ENCODE data around the gene TACO1.

The TACO1 gene

DNA sequence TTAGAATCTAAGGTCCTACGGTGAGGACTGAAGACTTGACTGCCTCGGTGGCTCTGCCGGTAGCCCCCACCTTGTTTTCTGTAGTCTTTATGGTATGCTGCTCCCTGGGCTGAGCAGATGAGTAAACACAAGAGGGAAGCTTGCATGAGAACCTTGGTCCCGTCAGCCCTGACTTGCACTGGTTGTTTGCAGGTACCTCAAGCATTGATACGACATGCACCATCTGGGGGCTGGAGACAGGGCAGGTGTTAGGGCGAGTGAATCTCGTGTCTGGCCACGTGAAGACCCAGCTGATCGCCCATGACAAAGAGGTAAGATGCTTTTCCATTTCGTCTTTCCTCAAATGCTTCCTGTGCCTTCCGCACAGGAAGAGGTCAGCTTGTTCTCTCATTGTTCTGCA is 21.1 kb upstream of the TACO1 start:
- peaks cover 50% of the 10 kb centered on the region for H3K36me3 Mint-ChIP-seq (ENCODE audit: low read depth)
- H3K27me3 Mint-ChIP-seq = no peaks in the 10 kb centered on the region
- no peaks in the 10 kb centered on the region for H3K9me3 Mint-ChIP-seq
- H3K4me3 Mint-ChIP-seq = no peak overlapping the region
- no peak overlapping the region for H3K27ac Mint-ChIP-seq
- H3K4me1 Mint-ChIP-seq (ENCODE audit: low read depth) = peaks cover 4% of the 10 kb centered on the region

DNA sequence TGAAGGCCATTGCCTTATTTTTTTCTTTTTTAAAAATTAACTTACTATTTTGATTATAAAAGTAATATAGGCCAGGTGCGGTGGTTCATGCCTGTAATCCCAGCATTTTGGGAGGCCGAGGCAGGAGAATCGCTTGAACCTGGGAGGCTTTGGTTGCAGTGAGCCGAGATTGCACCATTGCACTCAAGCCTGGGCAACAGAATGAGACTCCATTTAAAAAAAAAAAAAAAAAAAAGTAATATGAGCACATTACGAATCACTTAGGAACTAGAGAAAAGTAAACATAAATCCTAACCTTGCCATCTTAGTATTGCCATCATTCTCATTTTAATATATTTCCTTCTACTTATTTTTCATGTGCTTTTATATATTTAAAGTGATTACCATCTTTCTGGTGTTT is 12.9 kb upstream of the TACO1 start:
- Mint-ChIP-seq H3K4me1 (ENCODE audit: low read depth) (peaks cover 12% of the 10 kb centered on the region), H3K36me3 (ENCODE audit: low read depth) (peaks cover 61% of the 10 kb centered on the region), H3K27ac (no peak overlapping the region), H3K9me3 (no peaks in the 10 kb centered on the region), H3K4me3 (no peak overlapping the region), H3K27me3 (no peaks in the 10 kb centered on the region)

DNA sequence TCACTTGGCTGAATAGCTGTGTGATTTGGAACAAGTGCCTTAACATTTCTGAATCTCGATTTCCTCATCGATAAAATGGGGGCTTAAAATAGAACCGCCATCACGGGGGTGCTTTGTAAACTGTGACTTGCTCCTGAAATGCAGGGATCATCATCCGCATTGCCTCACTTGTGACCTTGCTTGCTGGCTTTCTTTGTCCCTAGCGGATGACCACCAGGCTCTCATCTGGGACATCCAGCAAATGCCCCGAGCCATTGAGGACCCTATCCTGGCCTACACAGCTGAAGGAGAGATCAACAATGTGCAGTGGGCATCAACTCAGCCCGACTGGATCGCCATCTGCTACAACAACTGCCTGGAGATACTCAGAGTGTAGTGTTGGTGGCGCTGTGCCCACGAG is 11.9 kb upstream of the TACO1 start:
- Mint-ChIP-seq H3K27ac (no peak overlapping the region), H3K27me3 (no peaks in the 10 kb centered on the region), H3K36me3 (ENCODE audit: low read depth) (peaks cover 53% of the 10 kb centered on the region), H3K9me3 (no peaks in the 10 kb centered on the region), H3K4me3 (no peak overlapping the region), H3K4me1 (ENCODE audit: low read depth) (peaks cover 12% of the 10 kb centered on the region)

DNA sequence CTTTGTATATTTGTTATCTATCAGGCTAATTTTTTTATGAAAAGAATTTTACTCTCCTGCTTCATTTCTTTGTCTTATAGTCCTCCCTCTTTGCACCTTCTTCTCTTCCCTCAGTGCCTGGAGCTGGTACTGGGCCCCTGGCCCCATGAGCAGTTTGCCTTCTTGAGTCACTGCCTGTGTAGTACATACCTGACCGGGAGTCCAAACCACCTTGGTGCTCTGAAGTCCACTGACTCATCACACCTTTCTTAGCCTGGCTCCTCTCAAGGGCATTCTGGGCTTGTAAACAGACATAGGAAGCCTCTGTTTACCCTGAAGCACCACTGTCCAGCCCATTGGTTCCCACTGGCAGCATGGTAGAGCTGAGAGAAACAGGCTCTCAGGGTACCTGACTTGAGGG is 11.0 kb upstream of the TACO1 start:
- Mint-ChIP-seq H3K36me3 (ENCODE audit: low read depth) (peaks cover 48% of the 10 kb centered on the region), H3K9me3 (no peaks in the 10 kb centered on the region), H3K4me1 (ENCODE audit: low read depth) (peaks cover 11% of the 10 kb centered on the region), H3K27ac (no peak overlapping the region), H3K27me3 (no peaks in the 10 kb centered on the region), H3K4me3 (no peak overlapping the region)

DNA sequence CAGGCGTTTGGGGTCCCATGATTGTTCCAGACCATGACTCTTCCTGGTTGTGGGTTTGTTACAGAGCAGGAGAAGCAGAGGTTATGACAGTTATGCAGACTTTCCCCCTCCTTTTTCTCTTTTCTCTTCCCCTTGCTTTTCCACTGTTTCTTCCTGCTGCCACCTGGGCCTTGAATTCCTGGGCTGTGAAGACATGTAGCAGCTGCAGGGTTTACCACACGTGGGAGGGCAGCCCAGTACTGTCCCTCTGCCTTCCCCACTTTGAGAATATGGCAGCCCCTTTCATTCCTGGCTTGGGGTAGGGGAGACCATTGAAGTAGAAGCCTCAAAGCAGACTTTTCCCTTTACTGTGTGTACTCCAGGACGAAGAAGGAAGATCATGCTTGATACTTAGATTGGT is 7.9 kb upstream of the TACO1 start:
- H3K27me3 Mint-ChIP-seq = no peaks in the 10 kb centered on the region
- H3K27ac Mint-ChIP-seq = peak overlapping the region; percentile 31
- H3K4me1 Mint-ChIP-seq (ENCODE audit: low read depth) = peaks cover 9% of the 10 kb centered on the region
- no peak overlapping the region for H3K4me3 Mint-ChIP-seq
- H3K9me3 Mint-ChIP-seq = no peaks in the 10 kb centered on the region
- peaks cover 35% of the 10 kb centered on the region for H3K36me3 Mint-ChIP-seq (ENCODE audit: low read depth)

DNA sequence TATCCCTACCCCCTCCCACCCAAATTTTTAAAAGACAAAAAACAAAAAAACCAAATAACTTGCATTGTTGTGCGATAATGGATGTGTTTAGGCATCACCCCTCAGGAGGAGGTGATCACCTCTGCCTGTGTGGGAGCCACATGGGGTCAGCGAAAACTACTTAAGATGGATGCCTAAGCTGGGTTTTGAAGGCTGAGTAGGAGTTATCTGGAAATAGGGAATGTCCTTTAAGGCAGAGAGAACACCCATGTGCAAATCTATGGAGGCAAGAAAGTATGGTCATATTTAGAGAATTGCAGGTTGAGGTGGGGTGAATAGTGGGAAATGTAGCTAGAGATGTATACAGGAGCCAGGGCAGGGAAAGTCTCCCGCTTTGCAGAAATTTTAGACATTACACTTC is 5.6 kb upstream of the TACO1 start:
- Mint-ChIP-seq H3K4me1 (ENCODE audit: low read depth) (peaks cover 25% of the 10 kb centered on the region), H3K9me3 (no peaks in the 10 kb centered on the region), H3K4me3 (no peak overlapping the region), H3K27ac (no peak overlapping the region), H3K36me3 (ENCODE audit: low read depth) (peaks cover 16% of the 10 kb centered on the region), H3K27me3 (no peaks in the 10 kb centered on the region)

DNA sequence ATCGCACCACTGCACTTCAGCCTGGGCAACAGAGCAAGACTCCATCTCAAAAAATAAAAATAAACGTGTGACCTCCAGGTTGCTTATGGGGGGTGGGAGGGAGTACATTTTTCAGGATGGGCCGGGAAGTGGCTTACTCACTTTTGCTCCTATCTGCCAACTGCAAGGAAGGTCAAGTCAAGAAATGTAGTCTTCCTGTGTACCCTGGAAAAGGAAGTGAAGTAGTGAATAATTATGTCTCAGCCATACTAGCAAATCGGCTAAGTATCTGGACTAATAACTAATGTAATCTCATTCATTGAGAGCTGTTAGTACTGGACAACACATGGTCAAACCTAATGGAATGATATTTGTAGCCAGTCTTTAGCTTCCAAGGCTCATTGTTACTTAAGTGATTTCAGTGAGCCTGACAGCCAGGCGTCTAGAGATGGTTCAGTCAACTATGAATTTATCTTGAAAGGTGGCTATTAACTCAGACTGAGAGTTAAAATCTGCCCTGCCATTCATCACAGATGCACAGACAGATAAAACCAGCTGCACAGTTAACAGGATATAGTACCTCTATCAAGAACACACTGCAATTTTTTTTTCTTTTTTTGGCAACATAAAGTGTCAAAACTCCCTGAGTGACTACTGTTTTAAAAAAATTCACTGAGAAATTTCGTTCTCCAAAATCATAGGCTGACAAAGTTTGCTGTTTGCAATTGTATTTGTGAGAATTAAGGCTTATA is 3.7 kb upstream of the TACO1 start:
- Mint-ChIP-seq H3K27ac (no peak overlapping the region), H3K4me3 (no peak overlapping the region), H3K36me3 (ENCODE audit: low read depth) (no peaks in the 10 kb centered on the region), H3K27me3 (no peaks in the 10 kb centered on the region), H3K4me1 (ENCODE audit: low read depth) (peaks cover 34% of the 10 kb centered on the region), H3K9me3 (no peaks in the 10 kb centered on the region)

DNA sequence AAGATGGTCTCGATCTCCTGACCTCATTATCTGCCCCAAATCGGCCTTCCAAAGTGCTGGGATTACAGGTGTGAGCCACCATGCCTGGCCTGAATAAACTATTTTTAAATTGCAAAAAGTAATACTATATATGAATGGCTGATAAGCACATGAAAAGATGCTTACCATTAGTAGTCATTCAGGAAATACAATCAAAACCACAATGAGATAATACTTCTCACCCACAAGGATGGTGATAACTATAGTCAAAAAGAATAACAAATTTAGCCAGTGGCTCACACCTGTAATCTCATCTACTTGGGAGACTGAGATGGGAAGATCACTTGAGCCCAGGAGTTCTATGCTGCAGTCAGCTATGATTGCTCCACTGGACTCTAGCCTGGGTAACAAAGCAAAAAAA is 2.4 kb upstream of the TACO1 start:
- no peak overlapping the region for H3K27ac Mint-ChIP-seq
- no peaks in the 10 kb centered on the region for H3K27me3 Mint-ChIP-seq
- no peaks in the 10 kb centered on the region for H3K9me3 Mint-ChIP-seq
- no peaks in the 10 kb centered on the region for H3K36me3 Mint-ChIP-seq (ENCODE audit: low read depth)
- peaks cover 34% of the 10 kb centered on the region for H3K4me1 Mint-ChIP-seq (ENCODE audit: low read depth)
- H3K4me3 Mint-ChIP-seq = no peak overlapping the region

DNA sequence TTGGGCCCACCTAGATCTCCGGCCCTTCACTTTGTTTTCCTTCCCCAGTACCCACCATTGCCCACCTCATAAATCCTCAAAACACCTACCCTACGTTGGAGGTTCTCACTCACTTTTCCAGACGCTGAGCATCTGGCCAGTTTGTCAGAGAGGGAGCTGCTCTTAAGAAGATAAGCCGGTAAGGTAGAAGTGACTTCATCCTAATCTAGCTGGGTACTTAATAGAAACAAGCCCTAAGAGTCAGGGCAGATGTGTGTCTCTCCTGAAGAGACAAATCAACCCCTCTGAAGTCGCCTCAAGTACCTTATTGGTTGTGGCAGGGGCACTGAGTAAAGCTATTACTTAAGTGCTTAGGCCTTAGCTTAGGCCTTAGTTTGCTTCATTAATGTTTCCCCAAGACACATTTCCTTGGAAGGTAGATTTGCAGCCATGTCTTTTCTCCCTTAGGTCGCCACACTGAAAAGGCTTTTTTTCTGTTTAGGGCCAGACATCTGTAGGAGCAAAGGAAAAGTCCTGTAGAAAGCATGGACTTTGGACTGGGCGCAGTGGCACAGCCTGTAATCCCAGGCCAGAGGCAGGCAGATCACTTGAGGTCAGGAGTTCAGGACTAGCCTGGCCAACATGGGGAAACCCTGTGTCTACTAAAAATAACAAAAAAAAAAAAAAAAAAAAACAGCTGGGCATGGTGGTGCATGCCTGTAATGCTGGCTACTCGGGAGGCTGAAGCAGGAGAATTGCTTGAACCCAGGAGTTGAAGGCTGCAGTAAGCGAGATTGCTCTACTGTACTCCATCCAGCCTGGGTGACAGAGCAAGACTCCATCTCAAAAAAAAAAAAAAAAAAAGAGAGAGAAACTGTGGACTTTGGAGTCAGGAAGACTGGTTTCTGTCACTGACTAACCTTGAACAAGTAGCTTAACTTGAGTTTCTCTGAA is 1.0 kb downstream of the TACO1 start:
- peaks cover 34% of the 10 kb centered on the region for H3K4me1 Mint-ChIP-seq (ENCODE audit: low read depth)
- H3K27ac Mint-ChIP-seq = peak overlapping the region; percentile 93
- peaks cover 21% of the 10 kb centered on the region for H3K36me3 Mint-ChIP-seq (ENCODE audit: low read depth)
- no peaks in the 10 kb centered on the region for H3K27me3 Mint-ChIP-seq
- H3K4me3 Mint-ChIP-seq = peak overlapping the region; percentile 98
- no peaks in the 10 kb centered on the region for H3K9me3 Mint-ChIP-seq

DNA sequence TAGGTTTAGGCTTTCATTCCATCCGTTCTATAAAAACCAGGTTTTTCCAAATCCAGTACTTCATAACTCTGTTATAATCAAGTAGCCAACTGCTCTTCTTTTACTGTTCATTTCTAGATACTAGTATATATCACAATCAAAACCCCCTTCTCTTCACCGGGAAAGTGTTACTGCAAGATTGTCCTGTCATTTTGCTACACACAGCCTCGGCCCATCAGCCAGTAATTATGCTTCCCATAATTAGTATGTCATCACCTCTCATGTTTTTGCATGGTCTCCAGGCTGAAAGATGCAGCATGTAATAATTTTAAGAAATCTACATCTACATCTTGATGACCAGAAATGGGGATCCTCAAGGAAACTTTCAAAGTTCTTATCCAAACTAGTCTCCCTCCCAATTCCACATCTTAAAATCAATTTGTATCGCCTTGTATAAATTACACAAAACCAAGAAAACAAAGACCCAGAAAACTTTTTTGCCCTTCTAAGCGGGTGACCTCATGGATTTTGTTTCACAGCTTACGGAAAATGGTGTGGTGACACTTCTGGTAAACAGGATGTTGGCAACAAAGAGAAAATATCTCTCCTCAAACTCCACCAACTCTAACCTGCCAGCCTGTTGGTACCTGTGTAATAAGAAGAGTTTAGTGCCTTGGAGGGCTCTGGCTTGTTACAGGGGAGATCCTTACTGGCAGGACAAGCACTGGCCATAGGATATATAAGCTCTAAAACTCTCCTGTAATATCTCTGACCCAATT is 9.3 kb downstream of the TACO1 start:
- Mint-ChIP-seq H3K27me3 (no peaks in the 10 kb centered on the region), H3K4me3 (no peak overlapping the region), H3K36me3 (ENCODE audit: low read depth) (peaks cover 38% of the 10 kb centered on the region), H3K9me3 (no peaks in the 10 kb centered on the region), H3K4me1 (ENCODE audit: low read depth) (peaks cover 27% of the 10 kb centered on the region), H3K27ac (peak overlapping the region; percentile 78)

DNA sequence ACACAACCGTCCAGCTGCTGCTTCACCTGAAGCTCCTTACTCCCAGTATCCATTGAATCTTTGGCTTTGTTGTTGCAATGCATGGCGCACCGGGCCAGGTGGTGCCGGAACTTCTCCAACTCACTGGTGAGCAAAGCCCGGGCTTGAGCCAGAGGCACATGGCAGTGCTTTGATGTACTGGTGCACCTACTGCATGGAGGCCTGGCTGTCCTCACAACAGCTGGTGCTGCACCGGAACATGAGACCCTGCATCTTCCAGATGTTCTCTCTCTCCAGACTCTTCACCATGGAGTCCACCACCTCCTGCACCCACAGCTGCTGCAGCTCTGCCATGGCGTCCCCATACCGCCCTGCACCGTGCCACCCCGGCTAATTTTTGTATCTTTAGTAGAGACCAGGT is 10.2 kb downstream of the TACO1 start:
- peak overlapping the region; percentile 78 for H3K27ac Mint-ChIP-seq
- H3K27me3 Mint-ChIP-seq = no peaks in the 10 kb centered on the region
- H3K4me1 Mint-ChIP-seq (ENCODE audit: low read depth) = peaks cover 27% of the 10 kb centered on the region
- no peak overlapping the region for H3K4me3 Mint-ChIP-seq
- H3K9me3 Mint-ChIP-seq = no peaks in the 10 kb centered on the region
- peaks cover 30% of the 10 kb centered on the region for H3K36me3 Mint-ChIP-seq (ENCODE audit: low read depth)

DNA sequence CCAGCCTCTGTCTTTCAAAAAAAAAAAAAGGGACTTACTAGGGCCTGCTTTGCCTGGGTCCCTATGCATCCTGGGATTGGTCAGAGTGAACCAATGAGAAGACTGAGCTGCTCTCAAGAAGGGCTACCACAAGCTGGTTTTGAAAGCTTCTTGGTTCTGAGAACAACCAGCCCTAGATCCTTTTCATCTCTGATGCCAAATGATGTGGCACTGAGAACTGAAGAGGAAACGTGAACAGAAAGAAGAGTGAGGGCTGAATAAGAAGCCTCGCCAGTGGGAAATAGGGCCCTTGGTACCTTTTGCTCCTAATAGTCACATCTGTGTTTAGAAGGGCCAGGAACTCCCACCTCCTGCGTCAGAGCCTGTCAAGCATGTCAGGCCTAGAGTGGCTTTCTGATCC is 10.7 kb downstream of the TACO1 start:
- Mint-ChIP-seq H3K4me3 (no peak overlapping the region), H3K27ac (peak overlapping the region; percentile 65), H3K4me1 (ENCODE audit: low read depth) (peaks cover 27% of the 10 kb centered on the region), H3K27me3 (no peaks in the 10 kb centered on the region), H3K9me3 (no peaks in the 10 kb centered on the region), H3K36me3 (ENCODE audit: low read depth) (peaks cover 25% of the 10 kb centered on the region)

DNA sequence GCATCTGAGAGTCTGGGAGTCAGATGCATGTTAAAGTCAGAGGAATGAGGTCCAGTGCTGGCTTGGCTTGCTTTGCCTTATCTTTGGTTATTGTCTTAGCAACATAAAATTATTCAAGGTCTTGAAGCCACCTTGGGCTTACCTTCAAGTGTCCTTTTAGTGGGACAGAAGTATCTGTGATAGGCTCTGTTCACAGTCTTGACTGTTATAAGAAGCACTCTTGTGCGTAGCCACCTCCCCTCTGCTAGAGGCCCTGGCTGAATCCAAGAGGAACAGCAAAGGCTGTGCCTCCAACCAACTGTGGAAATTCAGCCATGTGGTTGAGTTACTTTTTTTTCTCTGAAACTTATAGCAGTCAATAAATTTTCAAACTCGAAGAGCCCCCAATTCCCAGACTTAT is 13.0 kb downstream of the TACO1 start:
- peaks cover 27% of the 10 kb centered on the region for H3K4me1 Mint-ChIP-seq (ENCODE audit: low read depth)
- no peaks in the 10 kb centered on the region for H3K9me3 Mint-ChIP-seq
- peaks cover 6% of the 10 kb centered on the region for H3K36me3 Mint-ChIP-seq (ENCODE audit: low read depth)
- H3K4me3 Mint-ChIP-seq = no peak overlapping the region
- H3K27ac Mint-ChIP-seq = no peak overlapping the region
- no peaks in the 10 kb centered on the region for H3K27me3 Mint-ChIP-seq

DNA sequence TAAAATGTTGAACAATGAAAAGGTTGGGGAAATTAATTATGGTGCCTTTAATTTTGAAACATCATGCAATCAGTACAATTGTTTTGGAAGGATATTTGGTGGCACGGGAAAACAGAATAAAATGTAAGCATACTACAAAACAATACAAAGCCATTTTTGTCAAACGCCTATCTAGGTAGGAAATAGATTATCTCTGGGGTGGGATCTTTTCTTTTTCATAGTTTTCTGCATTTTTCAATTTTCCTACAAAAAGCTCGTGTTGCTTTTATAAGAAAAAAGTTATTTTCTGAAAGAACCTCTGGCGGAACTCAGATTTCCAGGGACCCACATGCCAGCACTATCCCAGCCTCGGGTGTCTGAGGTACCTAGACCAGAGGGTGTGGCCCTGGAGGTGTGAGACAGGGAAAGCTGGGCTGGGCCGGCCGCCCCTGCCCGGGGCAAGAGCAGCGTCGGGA is 20.6 kb downstream of the TACO1 start:
- Mint-ChIP-seq H3K4me3 (peak overlapping the region; percentile 86), H3K36me3 (ENCODE audit: low read depth) (no peaks in the 10 kb centered on the region), H3K27me3 (no peaks in the 10 kb centered on the region), H3K9me3 (no peaks in the 10 kb centered on the region), H3K4me1 (ENCODE audit: low read depth) (peaks cover 35% of the 10 kb centered on the region), H3K27ac (peak overlapping the region; percentile 74)

Data from stimulated activated naive CD8-positive, alpha-beta T cell treated with anti-CD3 and anti-CD28 coated beads, Interleukin-15, Interleukin-2, amounts not matched to agents 100 ng/mL and 50 ng/mL, for 24 hours (primary cell).